ENCODE measurements around the gene ASAP3.

ASAP3 gene

DNA sequence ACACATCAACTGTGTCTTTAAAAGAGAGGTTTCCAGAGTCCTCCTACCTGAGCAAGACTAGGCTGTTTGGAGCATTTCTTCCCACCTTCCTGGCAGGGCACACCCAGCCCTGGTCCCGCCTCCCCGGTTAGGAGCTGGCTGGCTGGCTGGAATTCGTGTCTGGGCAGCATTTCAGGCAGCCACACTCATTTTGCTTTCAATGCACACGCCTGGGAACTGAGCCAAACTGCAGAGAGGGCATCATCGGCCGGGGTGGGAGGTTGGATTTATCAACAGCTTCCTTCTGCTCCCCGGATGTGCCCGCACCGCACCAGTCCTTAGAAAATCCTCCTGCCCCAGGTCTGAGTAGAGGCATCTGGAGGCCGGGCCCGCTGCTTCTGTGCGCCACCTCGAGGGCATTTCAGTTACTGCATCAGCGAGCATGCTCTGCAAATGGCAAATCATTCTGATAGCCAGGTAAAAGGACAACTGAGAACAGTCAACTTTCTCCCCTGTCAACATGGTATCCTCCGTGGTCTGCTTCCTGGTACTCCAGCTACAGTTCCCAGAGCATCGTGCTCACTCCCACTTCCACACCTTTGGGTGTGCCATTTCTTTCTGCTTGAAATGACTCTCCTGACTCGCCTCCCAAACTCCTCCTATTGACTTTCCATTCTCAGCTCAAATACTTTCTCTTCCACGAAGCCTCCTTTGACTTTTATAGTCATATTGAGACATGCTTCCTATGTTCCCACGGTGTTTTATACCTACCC, 80.1 kb downstream of the ASAP3 start:
- ChIA-PET POLR2A (no interaction called here), CTCF (interaction anchor here (0.7 to 3.7 kb wide), 25 partner anchors 9 to 432 kb away, joined by 3 to 31 read pairs (median 4); partner anchors contain the start of gene LACTBL1)
- peak; percentile 83 for DNase-seq (ENCODE audit: extremely low spot score)
- TF ChIP-seq, protein P1, sequence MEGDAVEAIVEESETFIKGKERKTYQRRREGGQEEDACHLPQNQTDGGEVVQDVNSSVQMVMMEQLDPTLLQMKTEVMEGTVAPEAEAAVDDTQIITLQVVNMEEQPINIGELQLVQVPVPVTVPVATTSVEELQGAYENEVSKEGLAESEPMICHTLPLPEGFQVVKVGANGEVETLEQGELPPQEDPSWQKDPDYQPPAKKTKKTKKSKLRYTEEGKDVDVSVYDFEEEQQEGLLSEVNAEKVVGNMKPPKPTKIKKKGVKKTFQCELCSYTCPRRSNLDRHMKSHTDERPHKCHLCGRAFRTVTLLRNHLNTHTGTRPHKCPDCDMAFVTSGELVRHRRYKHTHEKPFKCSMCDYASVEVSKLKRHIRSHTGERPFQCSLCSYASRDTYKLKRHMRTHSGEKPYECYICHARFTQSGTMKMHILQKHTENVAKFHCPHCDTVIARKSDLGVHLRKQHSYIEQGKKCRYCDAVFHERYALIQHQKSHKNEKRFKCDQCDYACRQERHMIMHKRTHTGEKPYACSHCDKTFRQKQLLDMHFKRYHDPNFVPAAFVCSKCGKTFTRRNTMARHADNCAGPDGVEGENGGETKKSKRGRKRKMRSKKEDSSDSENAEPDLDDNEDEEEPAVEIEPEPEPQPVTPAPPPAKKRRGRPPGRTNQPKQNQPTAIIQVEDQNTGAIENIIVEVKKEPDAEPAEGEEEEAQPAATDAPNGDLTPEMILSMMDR (IDR thresholded peaks at IDR 0.05; ENCODE audit: control extremely low read depth, extremely low read depth, low read depth, missing control alignments) = peak; percentile 96

GRCh38 chr1:23403355-23403734, 80.6 kb downstream of the ASAP3 start:
- ChIA-PET CTCF (interaction anchor here (0.7 to 3.7 kb wide), 22 partner anchors 9 to 431 kb away, joined by 3 to 31 read pairs (median 4); partner anchors contain the start of gene LACTBL1), POLR2A (no interaction called here)
- TF ChIP-seq, protein P1 (IDR thresholded peaks at IDR 0.05; ENCODE audit: control extremely low read depth, extremely low read depth, low read depth, missing control alignments) = no peak
- DNase-seq (ENCODE audit: extremely low spot score) = no peak

DNA sequence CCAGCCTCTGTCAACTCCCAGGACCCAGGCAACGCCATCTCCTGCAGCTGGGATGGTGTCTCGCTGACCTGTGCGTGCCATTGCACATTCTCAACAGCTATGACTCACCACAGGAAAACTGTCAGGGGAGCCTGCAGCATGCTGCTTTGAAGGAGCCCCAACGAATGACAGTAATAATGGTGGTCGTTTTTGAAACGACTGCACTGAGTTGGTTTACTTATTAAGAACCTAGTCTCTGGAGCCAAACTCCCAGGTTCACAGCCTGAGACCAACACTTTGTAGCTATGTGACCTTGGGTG, 81.0 kb downstream of the ASAP3 start:
- ChIA-PET CTCF (interaction anchor here (0.9 to 3.7 kb wide), 13 partner anchors 9 to 118 kb away, joined by 3 to 31 read pairs (median 5); no protein-coding TSS in a partner anchor), POLR2A (no interaction called here)
- TF ChIP-seq, protein P1 (IDR thresholded peaks at IDR 0.05; ENCODE audit: control extremely low read depth, extremely low read depth, low read depth, missing control alignments) = no peak
- no peak for DNase-seq (ENCODE audit: extremely low spot score)

- DNase-seq (ENCODE audit: extremely low spot score) = no peak
- POLR2A ChIA-PET = no interaction called here
Measured at GRCh38 chr1:23402286-23403037, 81.5 kb downstream of the ASAP3 start.

DNA sequence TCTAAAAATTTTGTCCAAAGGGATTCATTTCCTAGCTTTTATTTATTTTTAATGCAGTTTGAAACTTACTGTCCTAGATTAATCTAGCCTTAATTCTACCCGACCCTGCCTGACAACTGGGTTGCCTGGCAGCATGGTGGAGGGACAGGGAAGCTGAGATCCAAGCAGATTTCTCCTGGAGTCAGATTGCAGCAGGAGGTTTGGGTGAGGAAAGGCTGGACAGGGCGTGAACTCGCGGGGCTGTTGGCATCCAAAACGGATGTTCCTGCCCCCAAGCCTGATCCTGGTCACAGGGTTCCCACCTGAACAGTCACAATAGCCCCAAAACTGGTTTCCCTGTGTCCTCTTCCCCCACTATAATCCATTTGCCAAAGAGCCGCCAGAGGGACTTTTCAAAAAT, 82.7 kb downstream of the ASAP3 start:
- CTCF ChIA-PET = interaction anchor here (1.1 to 2.0 kb wide), 4 partner anchors 11 to 57 kb away, joined by 3 to 7 read pairs (median 4); partner anchors contain the start of gene HNRNPR
- POLR2A ChIA-PET = no interaction called here

More at GRCh38 chr1:23402286-23403037, 81.5 kb downstream of the ASAP3 start:
- TF ChIP-seq, protein P1 (IDR thresholded peaks at IDR 0.05; ENCODE audit: control extremely low read depth, extremely low read depth, low read depth, missing control alignments) = no peak
- CTCF ChIA-PET = interaction anchor here (1.1 to 3.7 kb wide), 9 partner anchors 8 to 58 kb away, joined by 3 to 31 read pairs (median 12); partner anchors contain the start of gene HNRNPR

More for the DNA sequence above, 82.7 kb downstream of the ASAP3 start:
- TF ChIP-seq, protein P1 (IDR thresholded peaks at IDR 0.05; ENCODE audit: control extremely low read depth, extremely low read depth, low read depth, missing control alignments) = no peak
- no peak for DNase-seq (ENCODE audit: extremely low spot score)
